Testis (tissue), 3 donors: ENCODE results near the gene PDE6A. TPM values are rescaled to one million over a fixed set of nuclear protein-coding genes. Genes with fewer than 3 reads are reported as not detected.

Experiments
- DNase-seq: peaks from one replicate; pipeline ENCODE4 v3.0.0-alpha.2; 2019
- H3K27ac ChIP-seq, 2 donors: fragments of 200-600 bp; sonication (generic); one replicate each; pipeline ENCODE4 v1.5.1; 2019
- H3K27me3 ChIP-seq: fragments of 200-600 bp; sonication (generic); one replicate; pipeline ENCODE4 v1.5.1; 2019
- H3K36me3 ChIP-seq: fragments of 200-600 bp; sonication (generic); one replicate; pipeline ENCODE4 v1.5.1; 2017; ENCODE audit warnings: low read depth; ENCODE audit errors: missing control alignments
- H3K4me1 ChIP-seq: fragments of 200-600 bp; sonication (generic); one replicate; pipeline ENCODE4 v1.5.1; 2019
- H3K4me3 ChIP-seq, 2 donors: fragments of 200-600 bp; sonication (generic); one replicate each; pipeline ENCODE4 v1.5.1; 2017 to 2019
- H3K9me3 ChIP-seq: fragments of 200-600 bp; sonication (generic); one replicate; pipeline ENCODE4 v1.5.1; 2017
- POLR2A ChIP-seq: fragments of 450-650 bp; IDR thresholded peaks from one replicate; pipeline ENCODE4 v1.6.1; 2017; ENCODE audit warnings: antibody characterized with exemption, mild to moderate bottlenecking, moderate library complexity
- WGBS, 2 donors: methylation state at CpG; one replicate each; pipeline ENCODE4 v1.1.5; 2018; 5-methylcytosine and 5-hydroxymethylcytosine counted together
- intact Hi-C: fragments of 100-400 bp; cut with DNase I; formaldehyde crosslinking; loops from one replicate; pipeline ENCODE4 v1.15.1; 2023; ENCODE audit warnings: low total_unique reads
- polyA plus RNA-seq: library from polyadenylated mRNA; stranded (reverse); fragments of 350-450 nt; fragmentation: Illumina TruSeq; extraction: RNeasy Lipid Tissue Mini Kit (QIAGEN cat#74804); gene quantifications from one replicate; pipeline ENCODE4 v1.2.3, GENCODE V29; 2014; ENCODE audit warnings: low read depth, low replicate concordance; ENCODE audit not compliant: insufficient read depth
- total RNA-seq, 2 donors: library from RNA; depleted of rRNA; stranded (reverse); fragments of >200 nt; gene quantifications; one replicate each; pipeline ENCODE4 v1.2.3, GENCODE V29; 2016
- TF ChIP-seq, protein P1 (sequence below), 3 experiments: fragments of 450-650 bp in 2 of 3; fragments of 200-600 bp in 1 of 3; sonication (generic) in 1 of 3; IDR thresholded peaks; one replicate each; pipeline ENCODE4 v1.5.1; 2016 to 2019; ENCODE audit warnings: antibody characterized with exemption in 3 of 3, mild to moderate bottlenecking in 2 of 3, moderate library complexity in 1 of 3

PDE6A gene
- total and polyA plus RNA-seq, 3 donors from 2014 or later, result 2.9 to 4.6 (median 3.2) TPM

GRCh38 chr5:149827546-149827945 is 117.0 kb downstream of the PDE6A start:
- TF ChIP-seq, protein P1, sequence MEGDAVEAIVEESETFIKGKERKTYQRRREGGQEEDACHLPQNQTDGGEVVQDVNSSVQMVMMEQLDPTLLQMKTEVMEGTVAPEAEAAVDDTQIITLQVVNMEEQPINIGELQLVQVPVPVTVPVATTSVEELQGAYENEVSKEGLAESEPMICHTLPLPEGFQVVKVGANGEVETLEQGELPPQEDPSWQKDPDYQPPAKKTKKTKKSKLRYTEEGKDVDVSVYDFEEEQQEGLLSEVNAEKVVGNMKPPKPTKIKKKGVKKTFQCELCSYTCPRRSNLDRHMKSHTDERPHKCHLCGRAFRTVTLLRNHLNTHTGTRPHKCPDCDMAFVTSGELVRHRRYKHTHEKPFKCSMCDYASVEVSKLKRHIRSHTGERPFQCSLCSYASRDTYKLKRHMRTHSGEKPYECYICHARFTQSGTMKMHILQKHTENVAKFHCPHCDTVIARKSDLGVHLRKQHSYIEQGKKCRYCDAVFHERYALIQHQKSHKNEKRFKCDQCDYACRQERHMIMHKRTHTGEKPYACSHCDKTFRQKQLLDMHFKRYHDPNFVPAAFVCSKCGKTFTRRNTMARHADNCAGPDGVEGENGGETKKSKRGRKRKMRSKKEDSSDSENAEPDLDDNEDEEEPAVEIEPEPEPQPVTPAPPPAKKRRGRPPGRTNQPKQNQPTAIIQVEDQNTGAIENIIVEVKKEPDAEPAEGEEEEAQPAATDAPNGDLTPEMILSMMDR (IDR thresholded peaks at IDR 0.05), result no peak
- TF ChIP-seq POLR2A, result no peak
- no peak overlapping the region for H3K4me3 ChIP-seq
- H3K9me3 ChIP-seq, result no peaks in the 10 kb centered on the region

GRCh38 chr5:149827086-149827485 is 117.5 kb downstream of the PDE6A start:
- H3K9me3 ChIP-seq, result no peaks in the 10 kb centered on the region
- no peaks in the 10 kb centered on the region for H3K36me3 ChIP-seq
- H3K27ac ChIP-seq, result no peak overlapping the region
- intact Hi-C loops, result loop anchor here (5.0 kb wide), 1 partner anchor 190 kb away; no protein-coding TSS in a partner anchor
- peaks cover 16% of the 10 kb centered on the region for H3K4me1 ChIP-seq
- TF ChIP-seq, protein P1 (IDR thresholded peaks at IDR 0.05), result no peak
- TF ChIP-seq POLR2A, result no peak
- no peak for DNase-seq
- WGBS, 2 donors, result 85 to 88% methylated on average over 5 of the region's 5 CpGs
- no peaks in the 10 kb centered on the region for H3K27me3 ChIP-seq
- H3K4me3 ChIP-seq, result no peak overlapping the region

More at GRCh38 chr5:149827546-149827945, 117.0 kb downstream of the PDE6A start:
- no peak for DNase-seq
- intact Hi-C loops, result loop anchor here (5.0 kb wide), 1 partner anchor 190 kb away; no protein-coding TSS in a partner anchor
- Histone ChIP-seq H3K36me3 (no peaks in the 10 kb centered on the region), H3K27ac (no peak overlapping the region), H3K4me1 (peaks cover 16% of the 10 kb centered on the region), H3K27me3 (no peaks in the 10 kb centered on the region)
- WGBS, 2 donors, result 87 to 93% methylated on average over 5 of the region's 5 CpGs

DNA sequence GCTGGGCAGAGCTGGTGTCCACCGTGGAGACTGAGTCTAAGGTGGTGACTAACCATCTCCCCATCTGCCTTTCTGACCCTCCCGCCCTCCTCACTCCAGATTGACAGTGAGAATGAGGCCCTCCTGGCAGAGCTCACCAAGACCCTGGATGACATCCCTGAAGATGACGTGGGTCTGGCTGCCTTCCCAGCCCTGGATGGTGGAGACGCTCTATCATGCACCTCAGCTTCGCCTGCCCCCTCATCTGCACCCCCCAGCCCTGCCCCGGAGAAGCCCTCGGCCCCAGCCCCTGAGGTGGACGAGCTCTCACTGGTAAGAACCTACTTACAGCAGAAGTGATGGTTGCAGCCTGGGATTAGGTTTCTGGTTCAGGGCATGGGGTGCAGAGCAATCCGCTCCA is 118.0 kb downstream of the PDE6A start:
- Histone ChIP-seq H3K27ac (no peak overlapping the region), H3K9me3 (no peaks in the 10 kb centered on the region), H3K4me1 (peaks cover 16% of the 10 kb centered on the region), H3K36me3 (no peaks in the 10 kb centered on the region), H3K27me3 (no peaks in the 10 kb centered on the region), H3K4me3 (no peak overlapping the region)
- intact Hi-C loops, result loop anchor here (5.0 kb wide), 1 partner anchor 189 kb away; no protein-coding TSS in a partner anchor
- 79 to 84% methylated on average over 6 to 9 of the region's 9 CpGs for WGBS, 2 donors
- TF ChIP-seq, protein P1 (IDR thresholded peaks at IDR 0.05), result no peak
- no peak for TF ChIP-seq POLR2A
- DNase-seq, result no peak

GRCh38 chr5:149824846-149825245 is 119.7 kb downstream of the PDE6A start:
- Histone ChIP-seq H3K9me3 (no peaks in the 10 kb centered on the region), H3K27me3 (no peaks in the 10 kb centered on the region), H3K27ac (peak overlapping the region; percentile 56 to 87), H3K4me1 (peaks cover 16% of the 10 kb centered on the region), H3K36me3 (no peaks in the 10 kb centered on the region), H3K4me3 (no peak overlapping the region)
- DNase-seq, result peak; percentile 80
- no peak for TF ChIP-seq POLR2A
- TF ChIP-seq, protein P1 (IDR thresholded peaks at IDR 0.05), result no peak
- intact Hi-C loops, result loop anchor here (5.0 kb wide), 1 partner anchor 188 kb away; no protein-coding TSS in a partner anchor
- WGBS, 2 donors, result 58 to 62% methylated on average over 11 to 16 of the region's 16 CpGs

DNA sequence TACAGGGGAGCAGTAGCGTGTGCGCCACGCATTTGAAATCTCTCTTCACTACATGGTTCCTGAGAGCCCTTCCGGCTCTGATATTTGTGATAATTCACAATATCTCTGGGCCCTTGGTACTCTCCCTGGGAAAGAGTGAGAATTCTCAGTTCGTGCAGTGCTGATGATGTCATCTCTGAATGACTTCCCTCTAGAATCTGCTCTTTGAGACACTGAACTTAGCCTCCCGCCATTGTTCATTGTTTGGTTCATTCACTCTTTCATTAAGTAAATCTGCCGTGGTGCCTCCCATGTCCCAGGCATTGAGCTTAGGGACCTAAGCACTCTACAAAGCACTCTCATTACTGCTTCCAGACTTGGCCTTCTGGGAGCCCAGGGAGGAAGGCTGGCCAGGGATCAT is 120.5 kb downstream of the PDE6A start:
- Histone ChIP-seq H3K4me3 (no peak overlapping the region), H3K36me3 (no peaks in the 10 kb centered on the region), H3K27me3 (no peaks in the 10 kb centered on the region), H3K27ac (peak overlapping the region; percentile 56 to 87), H3K4me1 (peaks cover 16% of the 10 kb centered on the region), H3K9me3 (no peaks in the 10 kb centered on the region)
- TF ChIP-seq POLR2A, result no peak
- TF ChIP-seq, protein P1 (IDR thresholded peaks at IDR 0.05), result no peak
- intact Hi-C loops, result no loop called here
- DNase-seq, result no peak
- whole genome bisulfite sequencing, 2 donors, result 78 to 82% methylated on average over 7 of the region's 7 CpGs
